Non-pigmented ciliary epithelial cell (primary cell): ENCODE measurements around the gene CCDC32.
"Not testable (repeated sequence)": the region's sequence is repeated elsewhere in the genome, so short reads cannot be mapped to it uniquely, and the experiment has no call there.

Experiments
- DNase-seq: peaks from one replicate; pipeline ENCODE4 v3.0.0-alpha.2; 2010; ENCODE audit warnings: low read depth

The CCDC32 gene

GRCh38 chr15:40564591-40565332 is at the start of gene CCDC32:
CCDC32 (minus strand) TSS chr15:40565042; CDS start chr15:40563015, 2,027 bp downstream.
- DNase-seq, result peak; percentile 96

- DNase-seq, result no peak
Measured at GRCh38 chr15:40613080-40613479, 48.2 kb upstream of the CCDC32 start.

- no peak for DNase-seq
Measured at GRCh38 chr15:40603935-40604334, 39.1 kb upstream of the CCDC32 start.

GRCh38 chr15:40600956-40601355 is 36.1 kb upstream of the CCDC32 start:
- no peak for DNase-seq

GRCh38 chr15:40598672-40599071 is 33.8 kb upstream of the CCDC32 start:
- no peak for DNase-seq

- no peak for DNase-seq
Measured at GRCh38 chr15:40598126-40598525, 33.3 kb upstream of the CCDC32 start.

- no peak for DNase-seq
Measured at GRCh38 chr15:40597024-40597423, 32.2 kb upstream of the CCDC32 start.

- no peak for DNase-seq
Measured at GRCh38 chr15:40595773-40596172, 30.9 kb upstream of the CCDC32 start.

GRCh38 chr15:40595219-40595618 is 30.4 kb upstream of the CCDC32 start:
- DNase-seq, result no peak

- DNase-seq, result no peak
Measured at GRCh38 chr15:40594429-40594836, 29.6 kb upstream of the CCDC32 start.

GRCh38 chr15:40593588-40594428 is 29.0 kb upstream of the CCDC32 start, which contains the start of gene KNL1:
KNL1 (plus strand) TSS chr15:40594249; CDS start chr15:40602932, 8,683 bp downstream.
- DNase-seq, result peak; percentile 75

- no peak for DNase-seq
Measured at GRCh38 chr15:40593165-40593564, 28.3 kb upstream of the CCDC32 start.

- DNase-seq, result no peak
Measured at GRCh38 chr15:40591389-40591788, 26.5 kb upstream of the CCDC32 start.

- no peak for DNase-seq
Measured at GRCh38 chr15:40590667-40591050, 25.8 kb upstream of the CCDC32 start.

- no peak for DNase-seq
Measured at GRCh38 chr15:40584191-40584590, 19.3 kb upstream of the CCDC32 start.

- no peak for DNase-seq
Measured at GRCh38 chr15:40582726-40583246, 17.9 kb upstream of the CCDC32 start.

GRCh38 chr15:40581796-40582195 is 17.0 kb upstream of the CCDC32 start:
- not testable (repeated sequence) for DNase-seq

GRCh38 chr15:40578892-40579291 is 14.1 kb upstream of the CCDC32 start:
- DNase-seq, result no peak

- not testable (repeated sequence) for DNase-seq
Measured at GRCh38 chr15:40576914-40577313, 12.1 kb upstream of the CCDC32 start.

GRCh38 chr15:40575113-40575512 is 10.3 kb upstream of the CCDC32 start:
- no peak for DNase-seq

GRCh38 chr15:40569129-40569953 is 4.5 kb upstream of the CCDC32 start, which contains the start of gene RPUSD2:
RPUSD2 (plus strand) TSS chr15:40569299; CDS start chr15:40569338, 39 bp downstream.
- peak; percentile 63 for DNase-seq

GRCh38 chr15:40567111-40567510 is 2.3 kb upstream of the CCDC32 start:
- no peak for DNase-seq
